OCI-LY3 (cell line): Measurements from ENCODE around the gene FGD3.

ENCODE experiments used
- H2AFZ ChIP-seq: fragments of 200-600, 300-600 bp; shearing (Covaris generic); 2 replicates; pipeline ENCODE4 v1.6.0; 2014; ENCODE audit warnings: antibody characterized with exemption, low read depth, low read length
- H3K27ac ChIP-seq: fragments of 200-600, 300-600 bp; sonication (generic); 2 replicates; pipeline ENCODE4 v1.5.1; 2014; ENCODE audit warnings: mild to moderate bottlenecking, low read length, moderate library complexity, mixed read lengths
- H3K27me3 ChIP-seq: fragments of 200-600, 300-600 bp; sonication (generic); 2 replicates; pipeline ENCODE4 v1.6.1; 2014; ENCODE audit warnings: low read depth, low read length, mixed read lengths
- H3K36me3 ChIP-seq: fragments of 200-600, 300-600 bp; sonication (generic); replicated peaks from 2 replicates; pipeline ENCODE3; 2014; ENCODE audit warnings: low read depth, low read length, mixed read lengths
- H3K4me1 ChIP-seq: fragments of 300-600, 200-600 bp; sonication (generic); 2 replicates; pipeline ENCODE4 v1.6.1; 2014; ENCODE audit warnings: low read length, mixed read lengths
- H3K4me2 ChIP-seq: fragments of 200-600, 300-600 bp; sonication (generic); 2 replicates; pipeline ENCODE4 v1.6.1; 2014; ENCODE audit warnings: low read length, mixed read lengths
- H3K4me3 ChIP-seq: fragments of 300-600, 200-600 bp; sonication (generic); 2 replicates; pipeline ENCODE4 v1.5.1; 2014; ENCODE audit warnings: antibody characterized with exemption, mild to moderate bottlenecking, low read length, moderate library complexity
- H3K79me2 ChIP-seq: fragments of 300-600, 200-600 bp; shearing (Covaris generic); 2 replicates; pipeline ENCODE4 v1.6.1; 2014; ENCODE audit warnings: mild to moderate bottlenecking, low read length, mixed read lengths
- H3K9ac ChIP-seq: fragments of 300-600, 200-600 bp; shearing (Covaris generic); 2 replicates; pipeline ENCODE4 v1.6.0; 2014; ENCODE audit warnings: mild to moderate bottlenecking, low read length, moderate library complexity
- H3K9me3 ChIP-seq: fragments of 200-600, 300-600 bp; shearing (Covaris generic); 2 replicates; pipeline ENCODE4 v1.6.1; 2014; ENCODE audit warnings: low read length, mixed read lengths; ENCODE audit not compliant: insufficient read depth
- H4K20me1 ChIP-seq: fragments of 200-600, 300-600 bp; sonication (generic); 2 replicates; pipeline ENCODE4 v1.6.1; 2016; ENCODE audit warnings: low read length, mixed read lengths; ENCODE audit not compliant: insufficient read depth
- EZH2phosphoT487 ChIP-seq: fragments of 200-600 bp; shearing (Covaris generic); IDR thresholded peaks from 2 replicates; pipeline ENCODE4 v1.6.1; 2018; ENCODE audit warnings: antibody characterized with exemption, mixed run types, low read depth
- TF ChIP-seq, protein P1 (sequence below): fragments of 200-600, 300-600 bp; sonication (generic); IDR thresholded peaks from 2 replicates; pipeline ENCODE4 v1.5.1; 2014; ENCODE audit warnings: antibody characterized with exemption, low read length, low read depth

Gene FGD3

DNA sequence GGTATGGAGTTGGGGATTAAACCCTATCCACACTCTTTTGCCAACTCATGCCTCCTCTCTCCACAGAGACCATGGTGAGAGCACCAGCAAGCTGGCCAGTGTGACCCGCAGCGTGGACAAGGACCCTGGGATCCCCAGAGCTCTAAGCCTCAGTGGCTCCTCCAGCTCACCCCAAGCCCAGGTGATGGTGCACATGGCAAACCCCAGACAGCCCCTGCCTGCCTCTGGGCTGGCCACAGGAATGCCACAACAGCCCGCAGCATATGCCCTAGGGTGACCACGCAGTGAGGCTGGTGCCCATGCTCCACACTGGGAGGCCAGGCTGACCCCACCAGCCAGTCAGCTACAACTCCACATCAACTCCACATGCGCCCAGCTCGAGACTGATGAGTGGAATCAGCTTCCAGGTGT is 137.2 kb downstream of the FGD3 start:
- Histone ChIP-seq H3K4me3 (no peak overlapping the region), H2AFZ (no peak overlapping the region), H3K27me3 (no peaks in the 10 kb centered on the region), H3K27ac (no peak overlapping the region), H3K4me2 (no peak overlapping the region), H3K36me3 (peaks cover 11% of the 10 kb centered on the region), H4K20me1 (no peaks in the 10 kb centered on the region), H3K4me1 (no peaks in the 10 kb centered on the region), H3K9ac (no peak overlapping the region), H3K79me2 (no peaks in the 10 kb centered on the region), H3K9me3 (no peaks in the 10 kb centered on the region)
- TF ChIP-seq, protein P1, sequence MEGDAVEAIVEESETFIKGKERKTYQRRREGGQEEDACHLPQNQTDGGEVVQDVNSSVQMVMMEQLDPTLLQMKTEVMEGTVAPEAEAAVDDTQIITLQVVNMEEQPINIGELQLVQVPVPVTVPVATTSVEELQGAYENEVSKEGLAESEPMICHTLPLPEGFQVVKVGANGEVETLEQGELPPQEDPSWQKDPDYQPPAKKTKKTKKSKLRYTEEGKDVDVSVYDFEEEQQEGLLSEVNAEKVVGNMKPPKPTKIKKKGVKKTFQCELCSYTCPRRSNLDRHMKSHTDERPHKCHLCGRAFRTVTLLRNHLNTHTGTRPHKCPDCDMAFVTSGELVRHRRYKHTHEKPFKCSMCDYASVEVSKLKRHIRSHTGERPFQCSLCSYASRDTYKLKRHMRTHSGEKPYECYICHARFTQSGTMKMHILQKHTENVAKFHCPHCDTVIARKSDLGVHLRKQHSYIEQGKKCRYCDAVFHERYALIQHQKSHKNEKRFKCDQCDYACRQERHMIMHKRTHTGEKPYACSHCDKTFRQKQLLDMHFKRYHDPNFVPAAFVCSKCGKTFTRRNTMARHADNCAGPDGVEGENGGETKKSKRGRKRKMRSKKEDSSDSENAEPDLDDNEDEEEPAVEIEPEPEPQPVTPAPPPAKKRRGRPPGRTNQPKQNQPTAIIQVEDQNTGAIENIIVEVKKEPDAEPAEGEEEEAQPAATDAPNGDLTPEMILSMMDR, result no peak
- TF ChIP-seq EZH2phosphoT487, result no peak

DNA sequence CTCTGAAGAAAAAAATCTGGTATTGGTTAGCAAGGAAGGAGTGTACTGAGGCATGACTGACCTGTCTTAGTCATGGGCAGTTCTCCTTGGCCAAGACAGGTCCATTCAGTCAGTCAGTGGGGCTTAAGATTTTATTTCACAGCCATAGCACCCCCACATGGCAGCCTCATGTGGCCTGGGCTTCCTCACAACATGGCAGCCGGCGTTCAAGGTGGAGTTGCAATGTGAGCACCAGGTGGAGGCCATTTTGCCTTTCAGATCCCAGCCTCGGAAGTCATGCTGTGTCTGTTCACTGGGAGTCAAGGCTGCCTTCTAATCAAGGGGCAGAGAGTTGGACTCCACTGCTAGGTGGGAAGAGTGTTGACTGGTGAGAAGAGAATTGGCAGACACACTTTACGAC is 138.4 kb downstream of the FGD3 start:
- Histone ChIP-seq H3K79me2 (no peaks in the 10 kb centered on the region), H4K20me1 (no peaks in the 10 kb centered on the region), H2AFZ (no peak overlapping the region), H3K4me3 (no peak overlapping the region), H3K36me3 (peaks cover 11% of the 10 kb centered on the region), H3K27ac (no peak overlapping the region), H3K4me1 (no peaks in the 10 kb centered on the region; the same call in 1 of the 2 replicates), H3K27me3 (no peaks in the 10 kb centered on the region), H3K9ac (no peak overlapping the region), H3K9me3 (no peaks in the 10 kb centered on the region), H3K4me2 (no peak overlapping the region)
- TF ChIP-seq, protein P1, result no peak
- no peak for TF ChIP-seq EZH2phosphoT487
